Erythroblast (primary cell): ENCODE data around the gene ERFL.

Experiments
- DNase-seq, 2 experiments: peaks; one replicate each; lab custom pipeline; 2025; lab: John Stamatoyannopoulos, UW
- GATA1 ChIP-seq: IDR thresholded peaks from 2 replicates; pipeline ENCODE4 v1.6.1; 2011; ENCODE audit warnings: low read depth, mild to moderate bottlenecking, control low read depth, low read length, moderate library complexity
- POLR2A ChIP-seq: IDR thresholded peaks from 2 replicates; pipeline ENCODE4 v1.6.1; 2011; ENCODE audit warnings: mild to moderate bottlenecking, low read length

ERFL gene

DNA sequence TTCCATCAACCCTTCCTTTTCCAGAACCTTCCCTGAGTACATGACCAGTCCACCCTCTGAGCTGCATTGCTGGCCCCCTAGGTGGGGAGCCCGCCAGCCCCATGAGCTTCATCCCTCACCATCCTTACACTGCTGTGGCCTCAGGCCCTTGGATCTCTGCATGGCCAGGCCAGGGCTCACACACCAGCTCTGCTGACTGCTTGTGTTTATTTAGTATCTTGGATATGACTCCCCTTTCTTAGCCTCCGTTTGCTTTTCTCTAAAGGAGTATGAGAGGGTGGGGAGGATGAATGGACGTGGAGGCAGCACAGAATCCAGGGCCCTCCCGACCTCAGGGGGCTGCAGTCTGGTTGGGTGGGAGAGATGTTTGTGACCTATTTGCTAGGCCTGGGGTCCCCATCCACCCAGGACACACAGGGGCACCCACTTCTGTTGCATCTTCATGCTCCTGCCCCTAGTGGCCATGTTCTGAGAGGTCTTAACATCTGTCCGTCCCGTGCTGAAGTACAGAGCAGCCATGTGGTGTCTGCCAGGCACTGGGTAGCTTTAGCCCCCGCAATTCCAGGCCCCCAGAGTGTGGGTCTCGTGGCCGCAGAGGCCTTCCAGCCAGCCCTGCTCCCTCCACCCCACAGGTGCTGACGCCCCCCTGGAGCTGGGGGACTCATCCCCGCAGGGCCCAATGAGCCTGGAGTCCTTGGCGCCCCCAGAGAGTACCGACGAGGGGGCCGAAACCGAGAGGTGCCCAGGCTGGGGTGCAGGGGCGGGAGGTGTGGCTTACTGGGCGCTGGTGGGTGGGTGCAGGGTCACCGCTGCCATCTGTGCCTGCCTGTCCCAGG is 32.3 kb downstream of the ERFL start:
- TF ChIP-seq GATA1 (no peak), POLR2A (no peak)
- DNase-seq, result no peak

DNA sequence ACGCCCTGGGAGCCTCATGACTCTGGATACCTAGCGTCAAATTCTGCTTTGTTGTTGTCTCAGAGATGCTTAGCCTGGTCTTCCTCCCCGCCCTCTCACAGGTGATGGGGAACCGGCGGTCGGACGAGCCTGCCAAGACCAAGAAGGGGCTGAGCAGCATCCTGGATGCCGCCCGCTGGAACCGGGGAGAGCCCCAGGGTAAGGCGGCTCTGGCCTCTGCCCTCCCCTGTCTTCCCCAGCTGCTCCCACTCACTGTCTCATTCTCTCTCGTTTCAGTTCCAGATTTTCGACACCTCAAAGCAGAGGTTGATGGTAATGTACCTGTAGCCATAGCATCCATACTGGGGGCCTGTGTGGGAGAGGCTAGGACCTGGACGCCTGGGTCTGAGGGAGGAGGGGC is 33.9 kb downstream of the ERFL start:
- TF ChIP-seq GATA1 (no peak), POLR2A (no peak)
- no peak for DNase-seq

DNA sequence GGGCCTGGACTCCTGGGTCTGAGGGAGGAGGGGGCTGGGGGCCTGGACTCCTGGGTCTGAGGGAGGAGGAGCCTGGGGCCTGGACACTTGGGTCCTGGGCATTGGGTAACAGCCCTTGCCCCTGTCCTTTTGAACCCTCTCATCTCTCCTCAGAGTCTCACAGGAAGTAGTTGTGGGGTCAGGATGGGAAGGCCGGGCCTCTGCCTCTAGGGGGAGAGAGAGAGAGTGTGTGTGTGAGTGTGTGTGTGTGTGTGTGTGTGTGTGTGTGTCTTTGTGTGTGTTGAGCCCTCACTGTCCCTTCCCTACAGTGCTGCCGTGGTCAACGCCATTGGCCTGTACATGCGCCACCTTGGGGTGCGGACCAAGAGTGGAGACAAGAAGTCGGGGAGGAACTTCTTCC is 34.4 kb downstream of the ERFL start:
- TF ChIP-seq GATA1 (no peak), POLR2A (no peak)

DNA sequence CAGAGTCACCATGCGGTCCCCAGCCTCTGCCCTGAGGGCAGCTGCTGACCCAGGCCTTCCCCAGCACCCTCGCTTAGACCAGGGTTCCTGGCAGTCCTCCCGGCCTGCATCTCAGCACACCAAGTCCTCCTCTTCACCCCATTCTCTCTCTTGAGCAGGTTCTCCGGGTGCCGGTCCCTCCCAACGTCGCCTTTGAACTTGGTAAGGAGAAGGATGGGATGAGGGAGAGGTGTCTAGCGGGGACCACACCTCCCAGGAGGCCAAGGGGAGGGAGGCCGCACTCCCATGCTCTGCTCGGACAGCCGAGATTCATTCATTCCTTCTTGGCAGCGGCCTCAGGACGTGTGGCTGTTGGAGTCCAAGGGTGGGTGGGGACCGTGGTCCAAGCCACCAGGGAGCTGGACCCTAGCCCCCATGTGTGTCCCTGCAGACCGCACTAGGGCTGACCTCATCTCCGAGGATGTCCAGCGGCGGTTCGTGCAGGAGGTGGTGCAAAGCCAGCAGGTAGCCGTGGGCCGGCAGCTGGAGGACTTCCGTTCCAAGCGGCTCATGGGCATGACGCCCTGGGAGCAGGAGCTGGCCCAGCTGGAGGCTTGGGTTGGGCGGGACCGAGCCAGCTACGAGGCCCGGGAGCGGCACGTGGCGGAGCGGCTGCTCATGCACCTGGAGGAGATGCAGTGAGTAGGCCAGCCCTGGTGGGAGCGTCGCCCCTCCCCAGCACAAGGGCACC is 35.9 kb downstream of the ERFL start:
- no peak for DNase-seq
- TF ChIP-seq GATA1 (no peak), POLR2A (no peak)

More for the DNA sequence above, 34.4 kb downstream of the ERFL start:
- DNase-seq, result peak in 1 of 2 experiments; percentile 49

DNA sequence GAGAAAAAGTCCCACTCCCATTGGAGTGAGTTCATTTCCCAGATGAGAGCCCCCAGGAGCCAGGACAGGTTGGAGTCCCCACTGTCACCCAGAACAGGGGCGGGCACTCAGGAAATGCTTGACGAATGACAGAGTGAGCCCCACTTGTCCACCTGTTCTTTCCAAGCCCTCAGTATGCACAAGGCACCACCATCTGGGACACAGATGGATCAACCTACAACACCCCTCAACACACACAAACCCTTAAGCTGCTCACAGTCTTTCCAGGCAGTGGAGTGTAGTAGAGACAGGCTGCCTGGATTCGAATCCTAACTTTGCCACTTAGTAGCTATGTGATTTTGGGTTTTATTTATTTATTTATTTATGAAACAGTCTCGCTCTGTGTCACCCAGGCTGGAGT is 37.3 kb downstream of the ERFL start:
- TF ChIP-seq GATA1 (no peak), POLR2A (no peak)

DNA sequence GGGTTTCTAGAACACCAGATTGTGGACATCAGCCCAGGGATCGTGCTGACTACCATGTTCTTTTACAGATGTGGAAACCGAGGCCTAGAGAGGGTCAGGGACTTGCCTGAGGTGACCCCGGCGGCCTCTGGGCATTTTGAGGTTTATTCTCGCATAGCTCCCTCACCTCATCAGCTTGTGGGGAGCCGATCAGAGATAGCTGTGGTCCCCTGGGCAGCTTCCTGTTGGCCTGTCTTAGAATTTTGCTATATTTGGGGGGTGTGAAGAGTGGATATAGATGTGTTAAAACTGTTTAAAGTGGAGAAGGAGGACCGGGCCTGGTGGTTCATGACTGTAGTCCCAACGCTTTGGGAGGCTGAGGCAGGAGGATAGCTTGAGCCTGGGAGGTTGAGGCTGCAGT is 38.4 kb downstream of the ERFL start:
- DNase-seq, result no peak
- no peak for TF ChIP-seq POLR2A
- no peak for TF ChIP-seq GATA1

More for the DNA sequence above, 37.3 kb downstream of the ERFL start:
- DNase-seq, result no peak

DNA sequence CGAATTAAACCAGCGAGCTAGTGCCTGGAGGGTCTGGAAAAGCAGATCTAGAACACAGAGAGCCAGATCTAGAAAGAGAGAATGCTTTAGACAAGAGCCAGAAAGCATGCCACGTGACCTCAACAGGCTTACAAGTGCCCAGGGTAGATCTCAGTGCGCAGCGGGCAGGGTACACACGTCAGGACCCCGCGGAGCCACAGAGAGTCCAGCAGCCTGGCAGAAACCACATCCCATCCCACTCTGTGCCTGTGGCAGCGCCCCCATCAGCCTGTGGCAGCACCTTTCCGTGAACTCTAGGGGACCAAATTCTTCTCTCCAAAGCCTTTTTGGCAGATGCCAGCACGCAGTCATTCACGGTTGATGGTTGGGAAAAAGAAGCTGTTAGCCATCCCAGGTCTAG is 39.3 kb downstream of the ERFL start:
- DNase-seq, result no peak
- TF ChIP-seq GATA1 (no peak), POLR2A (no peak)

DNA sequence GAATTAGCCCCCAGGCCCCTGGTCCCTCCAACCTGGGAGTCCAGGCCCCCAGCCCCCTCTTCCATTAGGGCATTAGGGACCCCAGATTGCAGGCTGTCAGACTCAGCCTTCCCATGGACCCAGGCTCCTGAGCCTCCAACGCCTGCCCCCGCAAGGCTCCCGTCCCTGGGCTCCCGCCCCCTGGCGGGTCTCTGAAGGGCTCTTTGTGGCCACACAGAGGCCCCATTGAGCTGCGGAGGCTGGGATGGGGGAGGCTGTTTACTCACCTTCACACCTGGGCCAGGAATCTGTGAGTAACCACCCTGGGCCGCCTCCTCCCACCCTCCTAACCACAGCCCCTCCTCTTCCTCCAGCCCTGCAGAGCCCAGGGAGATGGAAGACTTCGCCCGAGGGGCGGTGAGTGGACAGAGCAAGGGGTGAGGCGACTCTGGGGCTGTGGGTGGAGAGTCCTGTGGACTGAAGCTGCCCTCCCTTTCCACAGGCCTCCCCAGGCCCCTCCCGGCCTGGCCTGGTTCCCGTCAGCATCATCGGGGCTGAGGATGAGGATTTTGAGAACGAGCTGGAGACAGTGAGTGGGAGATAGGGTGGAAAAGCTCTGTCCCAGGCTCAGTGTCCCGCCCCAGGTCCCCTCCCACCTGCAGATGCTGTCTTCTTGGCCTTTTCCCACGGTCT is 40.4 kb downstream of the ERFL start:
- no peak for TF ChIP-seq POLR2A
- TF ChIP-seq GATA1, result no peak
- DNase-seq, result no peak

DNA sequence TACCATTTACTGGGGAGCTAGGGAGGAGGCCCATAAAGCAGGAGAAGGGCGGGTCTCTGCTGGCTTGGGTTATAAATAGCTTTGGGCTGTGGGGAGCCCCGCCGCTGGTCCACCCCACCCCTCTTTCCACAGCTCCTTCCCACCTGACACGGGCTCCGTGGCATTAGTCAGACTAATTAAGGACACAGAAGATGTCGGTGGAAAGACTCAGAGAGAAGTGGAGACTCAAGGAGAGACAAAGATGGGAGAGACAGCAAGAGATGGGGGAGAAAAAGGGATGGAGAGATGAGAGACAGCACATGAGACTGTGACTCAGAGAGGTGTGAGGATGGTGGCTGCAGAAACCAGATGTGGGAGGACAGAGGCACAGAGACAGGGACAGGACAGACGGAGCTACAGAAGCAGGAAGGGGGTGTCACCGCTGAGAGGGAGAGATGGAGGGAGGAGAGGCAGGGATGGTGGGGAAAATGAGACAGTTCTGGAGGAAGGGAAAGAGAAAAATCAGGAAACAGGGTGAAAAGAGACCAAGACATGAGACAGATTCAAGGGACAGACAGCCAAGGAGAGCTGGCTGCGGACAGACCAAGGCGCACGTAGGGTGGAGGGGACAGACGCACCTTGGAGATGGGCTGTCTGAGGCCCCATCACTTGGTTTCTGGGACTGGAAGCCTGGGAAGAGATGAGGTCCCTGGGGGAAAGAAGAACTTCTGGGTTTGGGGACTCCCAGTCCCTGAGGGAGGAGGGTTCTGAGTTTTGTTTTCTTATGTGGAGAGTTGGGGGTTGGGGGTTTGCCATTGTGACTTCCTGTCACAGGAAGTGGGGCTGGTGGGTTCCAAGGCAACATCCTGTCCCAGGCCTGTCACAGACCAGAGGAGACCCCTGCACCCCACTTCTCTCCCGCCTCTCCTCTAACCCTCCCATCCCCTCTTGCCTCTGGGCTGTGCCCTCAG is 41.2 kb downstream of the ERFL start:
- DNase-seq, result no peak
- TF ChIP-seq GATA1 (no peak), POLR2A (no peak)

DNA sequence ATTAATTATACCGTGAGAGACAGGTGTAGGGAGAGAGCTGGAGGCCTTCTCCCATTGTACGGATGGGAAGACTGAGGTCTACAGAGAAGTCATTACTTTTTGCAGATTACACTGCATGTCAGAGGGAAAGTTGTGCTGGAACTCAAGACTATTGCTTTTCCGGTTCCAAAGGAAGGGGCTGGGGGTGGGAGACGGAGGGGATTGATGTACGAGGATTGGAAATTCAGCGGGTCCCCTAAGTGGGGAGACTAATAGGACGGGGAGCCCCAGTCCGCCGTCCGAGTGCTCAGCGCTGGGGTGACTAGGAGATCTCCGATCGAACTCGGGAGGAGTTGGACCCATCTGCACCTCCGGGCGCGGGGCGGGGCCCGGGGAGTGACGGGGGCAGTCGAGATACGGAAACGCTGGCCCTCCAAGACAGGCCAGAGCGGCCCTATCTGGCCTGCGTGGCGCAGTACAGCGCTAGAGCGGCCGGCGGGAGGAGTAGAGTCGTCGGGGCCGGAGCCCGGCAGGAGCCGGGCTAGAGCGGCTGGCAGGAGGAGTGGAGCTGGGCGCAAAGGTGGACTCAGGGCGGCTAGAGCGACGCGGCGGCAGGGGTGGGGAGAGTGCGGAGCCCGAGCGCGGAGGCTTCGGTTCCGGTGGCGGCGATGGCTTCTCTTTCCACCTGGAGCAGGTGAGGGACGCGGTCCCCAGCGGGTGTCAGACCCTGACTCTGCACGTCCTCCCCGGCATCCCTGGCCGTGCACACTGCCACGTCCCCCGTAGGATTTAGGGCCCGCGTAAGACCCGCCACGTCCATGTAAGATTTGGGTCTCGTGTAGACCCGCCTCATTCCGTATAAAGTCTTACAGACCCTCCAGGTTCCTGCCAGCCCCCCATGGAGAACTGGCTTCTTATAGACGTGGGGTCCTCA is 44.2 kb downstream of the ERFL start:
- DNase-seq, result peak; percentile 97 to 98
- TF ChIP-seq GATA1 (no peak), POLR2A (peak; percentile 66)

DNA sequence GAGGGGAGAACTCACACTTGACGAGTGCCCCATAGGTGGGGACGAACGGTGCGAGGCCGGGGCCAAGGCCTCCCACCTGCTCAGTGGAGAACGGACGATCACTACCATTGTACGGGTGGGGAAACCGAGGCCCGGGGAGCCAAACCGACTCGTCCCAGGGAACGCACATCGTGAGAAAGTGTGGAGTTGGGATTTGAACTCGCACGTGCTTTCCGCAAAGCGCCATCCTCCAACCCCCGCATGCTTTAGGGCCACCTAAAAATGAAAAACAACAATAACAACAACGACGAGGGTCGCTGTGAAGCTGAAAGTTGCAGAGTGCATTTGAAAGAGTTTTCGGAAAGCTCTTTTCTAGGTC is 44.8 kb downstream of the ERFL start:
- no peak for DNase-seq
- TF ChIP-seq GATA1 (no peak), POLR2A (no peak)
